Right atrium auricular region (tissue), 2 donors: ENCODE data around the gene PCK1. TPM values are rescaled to one million over a fixed set of nuclear protein-coding genes. Genes with fewer than 3 reads are reported as not detected.

Source experiments
- DNase-seq: peaks from one replicate; pipeline ENCODE4 v3.0.0-alpha.2; 2019; ENCODE audit warnings: low spot score
- H3K27ac ChIP-seq, 2 donors: fragments of 200-600 bp; sonication (generic); 1 replicate in 1 of 2; 2 replicates in 1 of 2; pipeline ENCODE4 v1.5.1; 2016 to 2019
- H3K27me3 ChIP-seq, 2 donors: fragments of 200-600 bp; sonication (generic); one replicate each; pipeline versions ENCODE4 v1.5.1 to v1.6.0; 2017 to 2019
- H3K36me3 ChIP-seq: fragments of 200-600 bp; sonication (generic); one replicate; pipeline ENCODE4 v1.5.1; 2016
- H3K4me1 ChIP-seq, 2 donors: fragments of 200-600 bp; sonication (generic); one replicate each; pipeline versions ENCODE4 v1.5.1 to v1.6.0; 2017 to 2019
- H3K4me3 ChIP-seq, 2 donors: fragments of 200-600 bp; sonication (generic); 1 replicate in 1 of 2; 2 replicates in 1 of 2; pipeline ENCODE4 v1.5.1; 2017 to 2019; ENCODE audit warnings: mild to moderate bottlenecking in 1 of 2, moderate library complexity in 1 of 2
- H3K9me3 ChIP-seq, 2 donors: fragments of 200-600 bp; sonication (generic); one replicate each; pipeline ENCODE4 v1.5.1; 2019
- total RNA-seq, 2 donors: library from RNA; depleted of rRNA; stranded (reverse); fragments of >200 nt; gene quantifications; one replicate each; pipeline ENCODE4 v1.1.0, GENCODE V29; 2016
- TF ChIP-seq, protein P1 (sequence below), 2 donors: fragments of 200-600 bp; sonication (generic); IDR thresholded peaks; one replicate each; pipeline ENCODE4 v1.5.1; 2019; ENCODE audit warnings: antibody characterized with exemption in 2 of 2

Gene PCK1
- total RNA-seq, 2 donors from 2014 or later: 0.52 to 4.7 TPM

DNA sequence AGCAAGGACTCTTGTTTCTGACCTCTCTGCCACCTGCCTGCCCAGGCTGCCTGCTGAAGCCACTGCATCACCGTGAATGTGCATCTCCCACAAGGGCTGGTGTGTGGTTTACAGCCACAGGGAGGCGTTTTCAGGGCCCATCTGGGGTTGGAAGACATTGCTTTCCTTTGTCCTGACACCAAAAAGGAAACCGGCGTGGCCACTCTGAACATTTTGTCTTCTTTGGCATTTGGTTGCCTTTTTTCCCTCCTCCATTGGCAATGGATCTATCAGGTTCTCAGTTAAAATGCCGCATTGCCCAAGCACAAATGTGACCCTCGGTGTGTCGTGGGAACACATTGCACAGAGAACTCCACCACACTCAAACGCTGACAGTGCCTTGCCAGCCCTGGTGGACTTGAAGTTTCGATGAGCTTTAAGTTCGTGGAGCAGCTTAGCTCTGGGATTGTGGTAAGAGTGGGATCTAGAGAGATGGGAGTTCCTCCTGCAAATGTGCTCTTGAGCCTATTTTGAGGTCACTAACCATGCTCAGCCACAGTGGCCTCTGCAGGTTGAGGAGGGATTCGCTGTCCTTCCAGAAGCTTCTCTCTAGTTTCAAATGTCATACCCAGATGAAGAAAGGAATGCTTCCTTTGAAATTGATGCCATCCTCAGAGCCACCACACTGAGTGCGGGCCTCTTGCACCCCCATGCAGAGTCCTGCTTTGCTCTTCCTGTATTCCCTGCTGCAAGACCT, 14.8 kb upstream of the PCK1 start:
- Histone ChIP-seq H3K36me3 (no peaks in the 10 kb centered on the region), H3K4me1 (no peaks in the 10 kb centered on the region), H3K9me3 (no peaks in the 10 kb centered on the region), H3K27ac (no peak overlapping the region), H3K4me3 (no peak overlapping the region), H3K27me3 (no peaks in the 10 kb centered on the region)
- TF ChIP-seq, protein P1, sequence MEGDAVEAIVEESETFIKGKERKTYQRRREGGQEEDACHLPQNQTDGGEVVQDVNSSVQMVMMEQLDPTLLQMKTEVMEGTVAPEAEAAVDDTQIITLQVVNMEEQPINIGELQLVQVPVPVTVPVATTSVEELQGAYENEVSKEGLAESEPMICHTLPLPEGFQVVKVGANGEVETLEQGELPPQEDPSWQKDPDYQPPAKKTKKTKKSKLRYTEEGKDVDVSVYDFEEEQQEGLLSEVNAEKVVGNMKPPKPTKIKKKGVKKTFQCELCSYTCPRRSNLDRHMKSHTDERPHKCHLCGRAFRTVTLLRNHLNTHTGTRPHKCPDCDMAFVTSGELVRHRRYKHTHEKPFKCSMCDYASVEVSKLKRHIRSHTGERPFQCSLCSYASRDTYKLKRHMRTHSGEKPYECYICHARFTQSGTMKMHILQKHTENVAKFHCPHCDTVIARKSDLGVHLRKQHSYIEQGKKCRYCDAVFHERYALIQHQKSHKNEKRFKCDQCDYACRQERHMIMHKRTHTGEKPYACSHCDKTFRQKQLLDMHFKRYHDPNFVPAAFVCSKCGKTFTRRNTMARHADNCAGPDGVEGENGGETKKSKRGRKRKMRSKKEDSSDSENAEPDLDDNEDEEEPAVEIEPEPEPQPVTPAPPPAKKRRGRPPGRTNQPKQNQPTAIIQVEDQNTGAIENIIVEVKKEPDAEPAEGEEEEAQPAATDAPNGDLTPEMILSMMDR (IDR thresholded peaks at IDR 0.05): no peak
- DNase-seq: no peak

- no peak overlapping the region for H3K4me3 ChIP-seq
- TF ChIP-seq, protein P1 (IDR thresholded peaks at IDR 0.05): no peak
- H3K27ac ChIP-seq: no peak overlapping the region
- H3K4me1 ChIP-seq: no peaks in the 10 kb centered on the region
- no peaks in the 10 kb centered on the region for H3K36me3 ChIP-seq
- DNase-seq: no peak
- H3K9me3 ChIP-seq: no peaks in the 10 kb centered on the region
- no peaks in the 10 kb centered on the region for H3K27me3 ChIP-seq
These were observed 13.8 kb upstream of the PCK1 start for GRCh38 chr20:57546956-57547649.

- Histone ChIP-seq H3K27me3 (no peaks in the 10 kb centered on the region), H3K4me1 (no peaks in the 10 kb centered on the region), H3K4me3 (no peak overlapping the region), H3K36me3 (no peaks in the 10 kb centered on the region), H3K9me3 (no peaks in the 10 kb centered on the region), H3K27ac (no peak overlapping the region)
- TF ChIP-seq, protein P1 (IDR thresholded peaks at IDR 0.05): no peak
- no peak for DNase-seq
These were observed 12.5 kb upstream of the PCK1 start for GRCh38 chr20:57548177-57549058.

- Histone ChIP-seq H3K27ac (no peak overlapping the region), H3K36me3 (no peaks in the 10 kb centered on the region), H3K4me1 (no peaks in the 10 kb centered on the region), H3K4me3 (no peak overlapping the region), H3K9me3 (no peaks in the 10 kb centered on the region), H3K27me3 (no peaks in the 10 kb centered on the region)
- DNase-seq: no peak
- TF ChIP-seq, protein P1 (IDR thresholded peaks at IDR 0.05): no peak
These were observed 8.4 kb upstream of the PCK1 start for GRCh38 chr20:57552471-57552870.

DNA sequence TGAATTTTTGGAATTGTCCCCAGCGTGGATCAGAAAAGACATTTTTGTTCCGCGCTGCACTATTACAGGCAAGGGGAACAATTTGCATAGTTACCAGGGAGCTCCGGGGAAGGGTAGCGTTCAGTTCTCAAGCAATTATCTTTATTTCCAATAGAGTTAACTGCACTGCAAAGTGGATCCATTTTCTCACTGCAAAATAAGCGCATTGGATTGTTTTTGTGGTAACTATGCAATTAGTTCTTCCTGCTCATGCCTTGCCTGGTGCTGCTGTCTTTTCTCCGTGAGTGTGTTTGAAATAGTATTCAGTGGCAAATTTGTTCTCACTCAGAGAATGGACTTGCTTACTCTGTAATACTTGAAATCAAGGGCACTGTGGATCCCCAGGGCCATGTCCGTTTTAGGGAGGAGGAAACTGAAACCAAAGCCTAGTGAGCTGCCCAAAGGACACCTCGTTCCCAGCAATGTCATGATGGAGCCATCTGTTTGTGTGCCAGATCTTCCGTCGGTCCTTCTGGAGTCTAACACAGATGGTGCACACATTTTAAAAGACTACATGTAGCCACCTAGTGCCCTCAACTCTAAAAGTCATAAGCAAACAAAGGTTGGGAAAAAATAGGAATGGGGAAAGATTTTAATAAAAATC, 7.4 kb upstream of the PCK1 start:
- H3K4me3 ChIP-seq: no peak overlapping the region
- no peaks in the 10 kb centered on the region for H3K9me3 ChIP-seq
- TF ChIP-seq, protein P1 (IDR thresholded peaks at IDR 0.05): no peak
- no peak for DNase-seq
- H3K27me3 ChIP-seq: no peaks in the 10 kb centered on the region
- H3K4me1 ChIP-seq: no peaks in the 10 kb centered on the region
- no peak overlapping the region for H3K27ac ChIP-seq
- no peaks in the 10 kb centered on the region for H3K36me3 ChIP-seq
